GM19099 (cell line): ENCODE measurements around the gene ALDH1L2.

Experiments
- POLR2A ChIP-seq: IDR thresholded peaks from 3 replicates; pipeline ENCODE4 v1.6.1; 2011; ENCODE audit warnings: low read depth; ENCODE audit not compliant: insufficient read length; ENCODE audit errors: extremely low read depth

The ALDH1L2 gene

GRCh38 chr12:104986022-104986941 lies 98.0 kb downstream of the ALDH1L2 start, which contains the start of gene NOPCHAP1:
NOPCHAP1 (plus strand) TSS chr12:104986316; CDS start chr12:104986353, 37 bp downstream.
- peak; percentile 82 for TF ChIP-seq POLR2A

DNA sequence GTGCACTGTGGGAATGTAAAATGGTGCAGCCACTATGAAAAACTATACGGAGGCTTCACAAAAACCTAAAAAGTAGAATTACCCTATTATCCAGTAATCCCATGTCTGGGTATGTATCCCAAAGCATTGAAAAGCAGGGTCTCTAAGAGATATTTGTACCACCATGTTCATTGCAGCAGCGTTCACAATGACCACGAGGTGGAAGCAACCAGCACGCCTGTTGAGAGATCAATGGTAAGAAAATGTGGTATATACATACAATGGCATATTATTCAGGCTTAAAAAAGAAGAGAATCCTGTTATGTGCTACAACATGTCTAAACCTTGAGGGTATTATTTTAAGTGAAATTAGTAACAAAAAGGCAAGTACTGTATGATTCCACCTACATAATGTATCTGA lies 99.1 kb downstream of the ALDH1L2 start:
- no peak for TF ChIP-seq POLR2A

GRCh38 chr12:104976703-104977102 lies 107.6 kb downstream of the ALDH1L2 start:
- no peak for TF ChIP-seq POLR2A

DNA sequence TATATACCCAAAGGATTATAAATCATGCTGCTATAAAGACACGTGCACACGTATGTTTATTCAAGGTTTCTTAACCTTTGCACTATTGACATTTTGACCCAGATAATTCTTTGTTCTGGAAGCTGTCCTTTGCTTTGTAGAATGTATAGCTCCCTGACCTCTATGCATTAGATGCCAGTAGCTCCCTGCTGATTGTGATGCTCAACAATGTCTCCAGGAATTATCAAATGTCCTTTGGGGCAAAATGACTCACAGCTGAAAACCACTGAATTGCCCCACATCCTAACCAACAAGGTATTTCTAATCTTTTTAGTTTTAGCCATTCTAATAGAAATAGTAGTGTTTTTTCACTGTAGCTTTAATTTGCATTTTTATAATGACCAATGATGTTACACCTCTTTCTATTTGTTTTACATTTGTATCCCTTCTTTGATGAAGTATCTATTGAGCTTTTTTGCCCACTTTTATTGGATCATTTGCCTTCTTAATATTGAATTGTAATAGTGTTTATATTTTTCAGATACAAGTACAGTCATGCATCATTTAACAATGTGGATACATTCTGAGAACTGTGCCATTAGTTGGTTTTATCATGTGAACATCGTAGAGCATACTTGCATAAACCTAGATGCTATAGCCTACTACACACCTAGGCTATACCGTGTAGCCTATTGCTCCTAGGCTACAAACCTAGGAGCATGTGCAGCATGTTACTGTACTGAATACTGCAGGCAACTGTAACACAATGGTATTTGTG lies 108.5 kb downstream of the ALDH1L2 start:
- no peak for TF ChIP-seq POLR2A

DNA sequence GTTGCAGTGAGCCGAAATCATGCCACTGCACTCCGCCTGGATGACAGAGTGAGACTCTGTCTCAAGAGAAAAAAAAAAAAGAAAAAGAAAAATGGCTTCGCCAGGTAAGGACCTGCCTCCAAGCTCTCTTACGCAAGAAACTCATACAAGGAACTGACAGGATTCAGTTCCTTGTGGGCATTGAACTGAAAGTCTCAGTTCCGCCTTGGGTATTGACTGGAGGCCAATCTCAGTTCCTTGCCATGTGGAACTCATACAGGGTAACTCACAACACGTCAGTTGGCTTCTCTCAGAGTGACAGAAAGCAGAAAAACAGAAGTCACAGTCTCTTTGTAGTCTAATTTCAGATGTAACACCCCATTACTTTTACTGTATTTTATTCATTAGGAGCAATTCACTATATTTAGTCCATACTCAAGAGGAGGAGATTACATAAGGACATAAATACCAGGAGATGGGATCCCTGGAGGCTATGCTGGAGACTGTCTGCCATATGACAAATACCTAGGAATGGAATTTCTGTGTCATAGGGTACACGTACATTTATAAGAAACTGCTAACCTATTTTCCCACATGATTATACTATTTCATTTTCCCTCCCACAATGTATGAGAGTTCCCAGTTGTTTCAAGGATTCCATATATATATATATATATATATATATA lies 109.5 kb downstream of the ALDH1L2 start:
- no peak for TF ChIP-seq POLR2A

DNA sequence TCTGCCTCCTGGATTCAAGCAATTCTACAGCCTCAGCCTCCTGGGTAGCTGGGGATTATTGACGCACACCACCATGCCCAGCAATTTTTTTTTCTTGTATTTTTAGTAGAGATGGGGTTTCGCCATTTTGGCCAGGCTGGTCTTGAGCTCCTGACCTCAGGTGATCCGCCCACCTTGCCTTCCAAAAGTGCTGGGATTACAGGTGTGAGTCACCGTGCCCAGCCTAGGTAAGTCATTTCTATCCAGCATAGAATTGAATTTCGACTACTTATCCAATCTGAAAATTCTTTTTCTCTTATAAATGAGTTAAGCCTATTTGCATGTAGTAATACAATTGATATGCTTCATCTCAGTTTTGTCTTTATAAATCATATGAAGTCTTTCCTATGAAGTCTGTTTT lies 111.0 kb downstream of the ALDH1L2 start:
- no peak for TF ChIP-seq POLR2A

DNA sequence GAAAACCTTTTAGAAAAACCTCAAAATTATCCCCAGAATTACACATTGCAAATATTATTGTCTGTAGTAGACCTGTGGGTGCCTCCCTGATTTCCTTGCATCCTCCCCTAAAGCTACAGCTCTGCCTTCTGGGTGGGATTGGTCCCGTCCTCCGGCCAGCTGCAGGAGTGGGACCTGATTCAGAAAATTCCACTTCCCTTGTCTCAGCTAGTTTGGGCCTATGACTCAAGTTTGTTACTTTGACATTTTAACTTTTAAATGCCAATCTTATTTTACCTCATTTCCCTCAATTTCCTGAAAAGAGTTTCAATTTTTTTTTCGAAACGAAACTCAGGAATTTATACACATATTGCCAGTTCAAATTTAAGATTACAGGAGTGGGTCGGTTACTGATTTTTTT lies 113.0 kb downstream of the ALDH1L2 start:
- TF ChIP-seq POLR2A: no peak
